Suprapubic skin (tissue), 4 donors: ENCODE data around the gene TRAPPC1.

Source experiments
- EP300 ChIP-seq: sonication (generic); formaldehyde crosslinking; IDR thresholded peaks from one replicate; pipeline ENCODE4 v1.6.1; 2017; ENCODE audit warnings: antibody characterized with exemption
- POLR2A ChIP-seq, 2 donors: fragments of 450-650 bp; IDR thresholded peaks; one replicate each; pipeline ENCODE4 v1.6.1; 2017; ENCODE audit warnings: antibody characterized with exemption in 2 of 2, mild to moderate bottlenecking in 2 of 2, moderate library complexity in 2 of 2
- POLR2AphosphoS5 ChIP-seq, 3 donors: sonication (generic); formaldehyde crosslinking; IDR thresholded peaks; one replicate each; pipeline ENCODE4 v1.6.1; 2017; ENCODE audit warnings: antibody characterized with exemption in 3 of 3
- TF ChIP-seq, protein P1 (sequence below), 2 donors: fragments of 200-600 bp in 1 of 2; fragments of 450-650 bp in 1 of 2; sonication (generic) in 1 of 2; IDR thresholded peaks; one replicate each; pipeline ENCODE4 v1.5.1; 2016 to 2019; ENCODE audit warnings: antibody characterized with exemption in 2 of 2, mild to moderate bottlenecking in 1 of 2, moderate library complexity in 1 of 2

DNA sequence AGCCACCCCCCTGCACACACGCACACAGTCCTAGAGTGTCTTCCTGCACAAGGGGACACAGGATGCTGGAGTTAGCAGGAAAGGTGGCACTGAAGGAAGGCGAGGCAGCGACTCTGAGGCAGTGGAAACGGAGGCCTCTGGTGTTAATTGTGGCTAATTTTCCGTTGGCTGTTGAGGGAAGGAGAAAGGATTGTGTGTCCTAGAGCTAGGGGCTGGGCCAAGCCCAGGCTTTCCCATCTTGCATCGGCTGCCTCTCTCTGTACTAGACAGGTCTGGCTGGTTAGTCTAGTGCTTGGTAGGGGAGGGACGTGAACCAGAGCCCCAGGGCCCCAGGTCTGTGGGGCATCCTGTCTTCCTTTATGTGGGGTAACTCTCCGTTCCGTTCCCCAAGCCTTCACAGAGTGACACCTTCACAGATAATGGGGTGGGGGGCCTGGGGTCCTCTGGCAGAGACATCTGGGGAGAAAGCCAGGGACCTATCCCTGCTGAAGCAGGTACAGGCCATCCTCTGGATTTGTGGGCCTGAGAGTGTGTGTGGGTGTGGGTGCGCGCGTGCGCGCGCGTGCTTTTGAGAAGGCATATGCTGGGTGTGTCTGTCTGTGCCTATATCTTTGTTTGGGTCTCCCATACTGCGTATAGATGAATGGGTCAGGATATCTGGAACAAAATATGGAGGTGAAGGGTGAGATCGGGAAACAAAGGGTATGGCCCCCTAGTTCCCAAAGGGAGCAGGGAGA is 43.4 kb downstream of the TRAPPC1 start, which contains the start of gene CHD3:
- TF ChIP-seq, protein P1, sequence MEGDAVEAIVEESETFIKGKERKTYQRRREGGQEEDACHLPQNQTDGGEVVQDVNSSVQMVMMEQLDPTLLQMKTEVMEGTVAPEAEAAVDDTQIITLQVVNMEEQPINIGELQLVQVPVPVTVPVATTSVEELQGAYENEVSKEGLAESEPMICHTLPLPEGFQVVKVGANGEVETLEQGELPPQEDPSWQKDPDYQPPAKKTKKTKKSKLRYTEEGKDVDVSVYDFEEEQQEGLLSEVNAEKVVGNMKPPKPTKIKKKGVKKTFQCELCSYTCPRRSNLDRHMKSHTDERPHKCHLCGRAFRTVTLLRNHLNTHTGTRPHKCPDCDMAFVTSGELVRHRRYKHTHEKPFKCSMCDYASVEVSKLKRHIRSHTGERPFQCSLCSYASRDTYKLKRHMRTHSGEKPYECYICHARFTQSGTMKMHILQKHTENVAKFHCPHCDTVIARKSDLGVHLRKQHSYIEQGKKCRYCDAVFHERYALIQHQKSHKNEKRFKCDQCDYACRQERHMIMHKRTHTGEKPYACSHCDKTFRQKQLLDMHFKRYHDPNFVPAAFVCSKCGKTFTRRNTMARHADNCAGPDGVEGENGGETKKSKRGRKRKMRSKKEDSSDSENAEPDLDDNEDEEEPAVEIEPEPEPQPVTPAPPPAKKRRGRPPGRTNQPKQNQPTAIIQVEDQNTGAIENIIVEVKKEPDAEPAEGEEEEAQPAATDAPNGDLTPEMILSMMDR (IDR thresholded peaks at IDR 0.05), result no peak
- no peak for TF ChIP-seq POLR2A (IDR thresholded peaks at IDR 0.05)
- no peak for TF ChIP-seq EP300
- peak in 2 of 3 donors; percentile 9 to 10 for TF ChIP-seq POLR2AphosphoS5 (IDR thresholded peaks at IDR 0.05)
